GM10266 (cell line): ENCODE results near the gene GRAMD4.

Experiments
- DNase-seq: peaks from one replicate; pipeline ENCODE4 v3.0.0; 2012; ENCODE audit errors: extremely low spot score
- TF ChIP-seq, protein P1 (sequence below): IDR thresholded peaks from 2 replicates; pipeline ENCODE4 v1.5.1; 2012; ENCODE audit warnings: mild to moderate bottlenecking, low read depth; ENCODE audit not compliant: control insufficient read depth, insufficient read depth; ENCODE audit errors: missing control alignments

GRAMD4 gene

DNA sequence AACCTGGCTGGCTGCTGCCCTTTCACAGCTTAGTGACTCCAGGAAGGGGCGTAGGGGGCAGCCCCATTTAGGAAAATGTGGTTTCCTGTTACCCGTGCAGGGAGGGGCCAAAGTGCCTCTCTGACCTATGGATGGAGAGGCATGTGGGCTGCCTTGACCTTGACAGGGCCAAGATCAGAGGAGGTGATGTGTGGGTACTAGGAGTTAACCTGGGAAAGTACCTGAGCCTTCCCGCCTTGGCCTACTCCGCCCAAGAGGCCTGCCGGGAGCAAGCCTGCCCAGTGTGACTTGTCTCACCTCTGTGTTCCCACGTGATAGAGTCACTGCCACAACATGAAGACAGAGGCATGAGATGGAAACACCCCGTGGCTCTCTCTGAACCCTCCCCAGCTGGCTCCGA, 33.4 kb downstream of the GRAMD4 start:
- DNase-seq, result peak; percentile 63
- TF ChIP-seq, protein P1, sequence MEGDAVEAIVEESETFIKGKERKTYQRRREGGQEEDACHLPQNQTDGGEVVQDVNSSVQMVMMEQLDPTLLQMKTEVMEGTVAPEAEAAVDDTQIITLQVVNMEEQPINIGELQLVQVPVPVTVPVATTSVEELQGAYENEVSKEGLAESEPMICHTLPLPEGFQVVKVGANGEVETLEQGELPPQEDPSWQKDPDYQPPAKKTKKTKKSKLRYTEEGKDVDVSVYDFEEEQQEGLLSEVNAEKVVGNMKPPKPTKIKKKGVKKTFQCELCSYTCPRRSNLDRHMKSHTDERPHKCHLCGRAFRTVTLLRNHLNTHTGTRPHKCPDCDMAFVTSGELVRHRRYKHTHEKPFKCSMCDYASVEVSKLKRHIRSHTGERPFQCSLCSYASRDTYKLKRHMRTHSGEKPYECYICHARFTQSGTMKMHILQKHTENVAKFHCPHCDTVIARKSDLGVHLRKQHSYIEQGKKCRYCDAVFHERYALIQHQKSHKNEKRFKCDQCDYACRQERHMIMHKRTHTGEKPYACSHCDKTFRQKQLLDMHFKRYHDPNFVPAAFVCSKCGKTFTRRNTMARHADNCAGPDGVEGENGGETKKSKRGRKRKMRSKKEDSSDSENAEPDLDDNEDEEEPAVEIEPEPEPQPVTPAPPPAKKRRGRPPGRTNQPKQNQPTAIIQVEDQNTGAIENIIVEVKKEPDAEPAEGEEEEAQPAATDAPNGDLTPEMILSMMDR, result no peak

DNA sequence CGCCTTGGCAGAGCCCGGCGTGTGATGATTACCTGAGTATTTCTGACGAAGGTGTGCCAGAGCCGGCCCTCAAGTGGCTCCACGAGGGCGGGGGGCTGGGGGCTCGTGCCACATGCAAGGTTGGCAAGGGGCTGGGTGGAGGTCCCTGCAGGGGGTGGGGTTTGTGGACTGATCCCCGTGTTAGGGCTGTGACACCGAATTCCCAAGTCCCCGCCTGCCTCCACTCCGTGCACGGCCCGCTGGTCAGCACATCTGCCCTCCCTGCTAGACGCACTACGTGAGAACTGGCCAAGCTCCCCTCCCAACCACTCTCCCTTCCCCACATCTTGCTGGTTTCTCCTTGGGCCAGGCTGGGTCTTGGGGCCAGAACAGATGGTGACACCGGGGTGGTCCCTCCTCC, 34.2 kb downstream of the GRAMD4 start:
- no peak for DNase-seq

DNA sequence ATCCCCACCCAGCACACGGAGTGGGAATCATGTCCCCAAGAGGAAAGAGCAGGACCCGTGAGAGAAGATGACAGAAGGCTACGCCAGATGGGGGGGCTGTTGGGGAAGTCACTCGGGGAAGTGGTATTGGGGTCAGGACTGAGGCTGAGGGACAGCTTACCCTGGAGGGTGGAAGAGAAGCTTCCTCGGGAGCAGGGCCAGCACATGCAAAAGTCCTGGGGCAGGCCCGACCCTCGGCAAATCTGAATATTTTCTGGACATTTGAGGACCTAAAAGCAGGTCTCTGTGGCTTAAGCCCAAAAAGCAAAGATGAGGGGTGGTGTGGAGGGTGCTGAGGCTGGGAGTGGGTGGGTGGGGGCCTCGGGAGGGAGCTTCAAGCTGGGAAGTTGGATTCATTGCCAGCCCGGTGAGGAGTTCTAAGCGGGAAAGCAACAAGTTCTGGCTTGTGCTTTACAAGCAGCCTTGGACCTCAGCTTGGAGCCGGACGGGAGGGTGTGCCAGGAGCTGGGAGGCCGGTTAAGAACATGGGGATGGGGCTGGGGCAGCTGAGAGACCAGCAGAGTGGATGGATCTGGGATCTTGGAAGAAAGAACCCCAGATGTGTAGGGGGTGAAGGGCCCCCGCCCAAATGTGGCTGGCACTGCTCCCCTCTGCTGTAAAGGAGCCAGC, 34.9 kb downstream of the GRAMD4 start:
- no peak for DNase-seq
- TF ChIP-seq, protein P1, result no peak

More for the DNA sequence above, 34.2 kb downstream of the GRAMD4 start:
- TF ChIP-seq, protein P1, result no peak

DNA sequence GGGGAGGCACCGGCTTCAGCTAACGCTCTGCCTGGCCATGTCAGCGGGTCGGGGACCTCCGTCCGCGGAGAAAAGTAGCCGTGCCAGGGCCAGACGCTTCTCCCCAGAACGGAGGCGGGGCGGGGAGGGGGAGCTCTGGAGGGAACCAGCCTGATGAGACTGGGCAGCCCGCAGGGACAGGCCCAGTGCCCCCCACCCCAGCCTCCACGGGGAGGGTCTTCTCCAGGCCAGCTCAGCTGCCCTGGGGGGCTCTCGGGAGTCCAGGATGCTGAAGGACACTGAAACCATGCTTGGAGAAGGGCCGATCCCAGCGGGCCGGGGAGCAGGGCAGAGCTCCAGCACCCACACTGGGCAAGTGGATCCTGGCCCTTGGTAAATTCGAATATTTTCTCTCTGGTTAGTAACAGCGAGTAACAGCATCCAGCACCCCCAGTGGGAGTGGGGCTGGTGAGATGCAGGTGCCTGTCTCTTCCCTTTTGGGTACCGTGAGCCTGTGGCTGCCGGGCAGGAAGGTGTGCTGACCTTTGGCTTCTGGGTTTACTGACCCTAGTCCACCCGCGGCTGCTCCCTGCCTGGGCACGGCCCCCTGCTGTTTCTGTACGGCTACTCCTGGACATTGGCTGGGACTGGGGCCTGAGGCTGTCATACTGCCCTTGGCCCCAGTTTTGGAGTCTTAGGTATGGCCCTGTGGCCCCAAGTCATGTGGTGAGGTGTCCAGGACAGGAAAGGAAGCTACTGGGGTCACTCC, 35.8 kb downstream of the GRAMD4 start:
- no peak for DNase-seq
- TF ChIP-seq, protein P1, result no peak

DNA sequence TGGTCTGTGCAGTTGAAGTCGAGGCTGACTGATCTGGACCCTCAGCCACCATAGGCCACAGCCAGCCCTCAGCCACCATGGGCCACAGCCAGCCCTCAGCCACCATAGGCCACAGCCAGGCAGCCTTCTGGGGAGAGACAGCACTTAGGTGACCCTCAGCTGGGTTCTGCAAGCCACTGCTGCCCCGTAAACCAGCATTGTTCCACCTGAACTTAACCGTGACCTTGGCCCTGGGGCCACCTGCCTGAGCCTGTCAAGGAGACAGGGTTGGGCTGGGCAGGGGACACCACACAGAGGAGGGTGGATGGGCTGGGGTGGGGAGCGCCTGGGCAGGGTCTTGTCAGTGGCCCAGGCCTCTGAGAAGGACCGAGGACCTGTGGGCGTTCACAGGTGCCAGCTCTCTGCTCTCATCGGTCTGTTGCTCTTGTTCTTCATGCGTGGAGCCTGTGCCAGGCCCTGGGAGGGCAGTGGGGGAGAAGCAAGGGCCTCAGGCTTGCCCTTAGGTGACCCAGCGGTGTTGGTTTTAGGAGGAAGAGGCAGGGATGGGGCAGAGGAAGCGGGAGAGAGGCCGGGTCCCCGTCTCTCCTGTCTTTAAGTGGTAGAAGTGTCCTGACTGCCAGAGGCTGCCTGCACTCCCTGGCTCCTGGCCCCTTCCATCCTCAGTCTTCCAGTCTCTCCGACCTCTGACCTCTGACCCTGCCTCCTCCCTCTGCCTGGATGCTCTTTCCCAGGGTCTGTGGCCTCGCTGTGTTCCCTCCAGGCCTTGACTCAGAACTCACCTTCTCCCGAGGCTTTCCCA, 36.9 kb downstream of the GRAMD4 start:
- DNase-seq, result no peak
- TF ChIP-seq, protein P1, result no peak

DNA sequence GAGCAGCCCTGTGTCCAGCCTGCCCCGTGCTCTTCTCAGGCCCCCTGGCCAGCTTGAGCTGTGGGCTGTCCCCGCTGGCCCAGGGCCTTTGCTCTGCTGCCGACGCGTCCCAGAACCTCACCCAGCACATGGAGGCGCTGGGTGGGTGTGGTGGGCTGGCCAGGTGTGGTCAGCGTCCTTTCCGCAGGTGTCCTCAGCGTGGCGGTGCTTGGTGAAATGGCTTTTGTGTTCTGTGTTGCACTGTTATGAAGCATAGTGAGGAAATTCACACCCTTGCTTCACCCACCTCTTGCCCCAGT, 37.4 kb downstream of the GRAMD4 start:
- TF ChIP-seq, protein P1, result no peak
- no peak for DNase-seq
